ENCODE measurements around the gene CA10.

CA10 gene

DNA sequence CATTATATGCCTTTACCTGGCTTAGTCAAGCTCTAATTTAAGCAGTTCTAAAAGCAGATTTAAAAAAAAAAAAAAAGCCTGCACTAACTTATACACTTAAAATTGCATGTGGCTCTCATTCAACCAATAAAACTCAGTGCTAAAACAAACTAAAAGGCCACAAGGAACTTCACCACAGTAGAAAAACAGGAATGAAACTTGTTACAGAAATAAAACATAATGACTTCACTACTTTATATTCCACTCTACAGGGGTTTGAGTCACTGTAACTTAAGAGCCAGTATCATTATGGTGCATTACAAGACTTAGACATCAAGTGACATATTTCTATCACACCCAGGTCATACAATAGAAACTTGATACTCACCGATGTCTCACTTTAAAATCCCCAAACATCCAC is 11.1 kb downstream of the CA10 start:
- DNase-seq (ENCODE audit: low read depth): no peak

DNA sequence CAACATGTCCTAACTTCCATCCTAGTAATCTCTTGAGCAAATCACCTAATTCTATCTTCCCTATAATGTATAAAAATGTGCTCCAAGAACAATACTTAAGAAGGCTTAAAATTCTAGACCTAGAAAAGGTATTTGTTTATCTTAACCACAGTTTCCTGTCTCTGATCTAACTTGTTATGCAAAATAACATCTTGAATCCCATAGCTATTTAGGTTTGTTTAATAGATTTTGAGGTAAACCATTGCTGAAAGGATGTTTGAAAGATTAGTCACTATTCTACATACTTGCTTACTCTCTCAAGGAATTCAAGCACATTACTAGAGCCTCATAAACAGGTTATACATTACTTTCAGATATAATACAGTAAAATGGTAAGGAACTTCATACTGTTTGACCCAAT is 13.0 kb downstream of the CA10 start:
- no peak for DNase-seq (ENCODE audit: low read depth)

DNA sequence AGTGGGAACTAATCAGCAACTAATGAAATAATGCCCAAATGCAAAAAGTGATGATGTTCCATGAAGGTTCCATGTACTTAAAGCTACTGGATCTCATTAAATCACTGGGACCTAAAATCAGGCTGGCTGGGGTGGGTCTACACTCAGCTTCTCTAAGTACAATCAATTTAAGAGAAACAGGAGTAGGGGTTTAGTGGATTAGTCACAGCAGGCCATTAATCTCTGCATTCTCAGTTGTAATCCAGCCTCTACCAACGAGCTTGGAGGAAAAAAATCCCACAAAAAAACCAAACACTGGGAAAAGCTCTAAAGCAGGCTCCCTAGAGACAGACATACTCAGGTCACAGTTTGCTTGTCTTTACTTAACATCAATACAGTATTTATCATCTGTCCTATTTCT is 15.0 kb downstream of the CA10 start:
- DNase-seq (ENCODE audit: low read depth): no peak

DNA sequence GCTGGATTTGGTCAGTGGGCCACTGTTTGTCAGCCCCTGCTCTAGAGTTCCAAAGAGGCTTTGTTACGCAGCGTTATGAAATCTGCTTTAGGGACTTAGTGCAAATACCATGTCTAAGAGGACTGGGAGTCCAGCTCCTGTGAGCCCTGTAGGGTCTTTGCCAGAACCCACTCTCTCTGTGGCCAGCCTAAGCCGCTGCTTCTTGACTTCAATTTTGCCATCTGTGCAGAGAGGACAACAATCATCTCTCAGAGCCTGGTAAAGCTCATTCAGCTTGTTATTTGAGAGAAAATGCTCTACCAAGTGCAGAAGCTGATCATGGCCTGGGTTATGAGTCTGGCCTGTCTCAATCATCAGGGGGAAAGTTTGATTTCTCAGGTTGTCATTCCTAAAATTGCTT is 17.9 kb downstream of the CA10 start:
- DNase-seq (ENCODE audit: low read depth): no peak

DNA sequence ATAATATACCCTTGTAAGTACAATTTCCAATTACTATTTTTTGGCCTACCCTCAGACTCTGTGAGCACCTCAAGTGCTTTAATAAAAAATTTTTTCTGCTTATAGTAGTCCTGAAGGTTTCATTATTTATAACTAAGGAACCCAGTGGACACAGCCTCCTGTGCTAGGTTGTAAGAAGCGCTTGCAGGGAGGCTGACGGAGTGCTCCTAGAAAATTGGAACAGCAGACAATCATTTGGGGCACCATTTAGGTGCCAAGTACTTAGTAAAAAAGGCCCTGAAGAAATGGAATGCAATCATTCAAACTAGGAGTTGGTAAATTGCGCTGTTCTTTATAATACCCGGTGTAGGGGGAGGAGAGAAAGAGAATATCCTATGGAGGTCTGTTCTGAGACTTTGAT is 19.8 kb downstream of the CA10 start:
- no peak for DNase-seq (ENCODE audit: low read depth)

DNA sequence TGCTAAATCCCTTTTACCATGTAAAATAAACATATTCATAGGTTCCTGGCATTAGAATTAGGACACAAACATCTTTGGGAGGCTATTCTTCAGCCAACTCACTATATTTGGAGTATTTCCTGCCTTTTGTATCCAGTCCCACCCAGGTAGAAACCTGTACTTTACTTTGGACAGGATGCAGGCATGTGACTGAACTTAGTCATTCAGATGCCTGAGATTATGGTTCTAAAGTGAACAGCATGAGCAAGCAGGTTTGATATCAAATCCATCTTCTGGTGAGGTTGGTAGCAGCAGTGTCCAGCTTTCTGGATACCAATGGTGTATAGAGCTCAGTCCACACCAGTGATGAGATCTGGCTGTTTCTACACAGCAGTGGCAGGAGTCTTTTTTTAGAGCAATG is 20.2 kb downstream of the CA10 start:
- no peak for DNase-seq (ENCODE audit: low read depth)

DNA sequence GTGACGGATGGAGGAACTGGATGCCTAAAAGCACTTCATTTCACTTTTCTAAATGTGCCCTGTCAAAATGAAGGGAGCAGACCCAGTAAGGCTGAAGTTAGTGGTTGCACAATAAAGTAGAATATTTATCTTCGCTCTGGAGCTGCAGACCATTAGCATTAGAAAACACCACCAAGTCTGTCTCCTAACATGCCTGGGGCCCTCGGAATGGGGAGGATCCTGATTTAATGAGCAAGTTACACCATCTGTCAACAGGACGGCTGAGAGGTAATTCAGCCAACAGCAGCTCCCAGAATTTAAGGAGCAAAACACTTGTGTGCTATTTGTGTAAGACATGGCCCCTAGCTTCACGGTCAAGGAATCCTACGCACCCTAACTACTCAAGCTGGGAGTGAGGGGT is 22.3 kb downstream of the CA10 start:
- no peak for DNase-seq (ENCODE audit: low read depth)

DNA sequence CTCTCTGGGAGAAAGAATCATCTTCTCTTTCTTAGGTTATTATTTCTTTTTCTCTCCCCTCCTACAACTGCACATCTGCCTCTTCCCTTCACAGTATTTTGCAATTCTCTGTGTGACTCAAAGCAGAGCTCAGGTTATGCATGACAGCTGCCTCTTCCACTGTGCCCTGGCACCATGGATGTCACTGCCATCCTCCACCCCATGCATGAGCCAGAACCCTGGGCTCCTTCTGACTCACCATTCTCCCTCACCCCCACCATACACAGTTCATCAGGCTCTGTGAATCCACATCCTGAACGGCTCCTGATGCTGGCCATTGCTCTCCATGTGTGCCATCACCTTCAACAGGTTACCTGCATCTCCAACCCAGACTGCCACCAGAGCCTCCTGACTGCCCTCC is 23.9 kb downstream of the CA10 start:
- DNase-seq (ENCODE audit: low read depth): no peak

DNA sequence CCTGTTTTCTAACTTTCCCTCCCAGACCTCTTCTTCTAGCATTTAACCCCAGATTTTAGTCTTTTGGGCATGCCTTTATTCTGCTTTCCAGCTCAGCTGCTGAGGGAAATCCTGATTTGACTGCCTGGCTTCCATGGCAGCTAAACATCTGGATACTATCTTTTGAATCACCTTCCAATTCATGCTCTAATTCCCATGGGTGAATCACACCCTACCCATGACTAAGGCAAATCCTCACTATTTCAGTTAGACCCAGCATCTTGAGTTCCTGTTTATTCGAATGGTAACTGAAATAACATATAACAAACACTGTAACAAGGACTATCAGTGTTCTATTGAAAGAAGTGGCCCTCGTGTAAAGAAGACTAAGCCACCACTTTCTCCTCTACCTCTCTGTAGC is 29.8 kb downstream of the CA10 start:
- no peak for DNase-seq (ENCODE audit: low read depth)

DNA sequence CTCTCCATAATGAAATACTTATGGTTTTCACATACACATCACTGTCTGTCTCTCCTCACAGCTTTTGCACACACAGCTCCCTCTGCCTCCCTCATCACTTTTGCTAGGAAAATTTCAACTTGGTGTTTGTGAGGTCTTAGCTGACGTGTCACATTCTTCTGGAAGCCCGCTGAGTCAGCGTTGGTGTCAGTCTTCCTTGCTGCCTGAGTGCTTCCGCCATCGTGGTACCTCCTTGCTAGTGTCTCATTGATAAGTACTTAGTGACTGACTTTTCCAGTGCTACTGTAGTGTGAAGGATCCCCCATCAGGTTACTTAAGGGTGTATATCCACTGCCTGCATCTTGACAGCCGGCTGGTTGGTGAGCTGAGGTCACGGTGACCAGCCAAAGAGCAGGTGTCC is 33.5 kb downstream of the CA10 start:
- no peak for DNase-seq (ENCODE audit: low read depth)

DNA sequence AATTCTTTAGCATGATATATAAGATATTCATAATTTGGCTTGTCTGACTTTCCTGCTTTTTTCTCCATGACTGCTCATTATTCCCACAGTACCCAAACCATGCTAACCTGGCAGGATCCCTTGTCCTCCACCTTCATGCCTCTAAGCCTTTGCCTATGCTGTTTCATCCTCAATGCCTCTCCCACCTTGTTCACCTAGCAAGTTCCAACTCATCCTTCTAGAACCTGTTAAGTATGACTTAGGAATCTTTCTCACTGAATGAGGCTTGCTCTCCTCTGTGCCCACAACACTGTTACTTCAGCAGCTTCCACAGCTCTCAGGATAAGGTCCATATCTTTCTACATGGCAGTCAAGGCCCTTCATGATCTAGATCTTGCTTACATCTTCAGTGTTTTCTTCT is 34.0 kb downstream of the CA10 start:
- no peak for DNase-seq (ENCODE audit: low read depth)

DNA sequence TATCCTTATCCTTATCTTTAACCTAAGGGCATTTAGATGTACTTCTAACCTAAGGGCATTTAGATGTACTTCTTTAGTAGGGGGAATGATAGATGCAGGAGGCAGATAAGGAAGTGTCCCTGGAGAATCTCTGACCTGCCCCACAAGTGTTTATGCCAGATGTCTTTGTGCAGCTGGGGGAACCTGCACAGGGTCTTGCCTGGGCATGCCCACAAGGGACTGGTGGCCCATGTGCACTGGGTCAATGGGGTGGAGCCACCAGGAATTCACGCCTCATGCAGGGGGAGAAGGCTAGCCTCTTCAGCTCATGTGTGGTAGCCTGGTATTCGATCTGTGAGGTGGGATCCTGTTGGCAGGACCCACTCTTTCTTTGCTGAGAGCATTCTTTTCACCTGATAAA is 38.0 kb downstream of the CA10 start:
- DNase-seq (ENCODE audit: low read depth): no peak

DNA sequence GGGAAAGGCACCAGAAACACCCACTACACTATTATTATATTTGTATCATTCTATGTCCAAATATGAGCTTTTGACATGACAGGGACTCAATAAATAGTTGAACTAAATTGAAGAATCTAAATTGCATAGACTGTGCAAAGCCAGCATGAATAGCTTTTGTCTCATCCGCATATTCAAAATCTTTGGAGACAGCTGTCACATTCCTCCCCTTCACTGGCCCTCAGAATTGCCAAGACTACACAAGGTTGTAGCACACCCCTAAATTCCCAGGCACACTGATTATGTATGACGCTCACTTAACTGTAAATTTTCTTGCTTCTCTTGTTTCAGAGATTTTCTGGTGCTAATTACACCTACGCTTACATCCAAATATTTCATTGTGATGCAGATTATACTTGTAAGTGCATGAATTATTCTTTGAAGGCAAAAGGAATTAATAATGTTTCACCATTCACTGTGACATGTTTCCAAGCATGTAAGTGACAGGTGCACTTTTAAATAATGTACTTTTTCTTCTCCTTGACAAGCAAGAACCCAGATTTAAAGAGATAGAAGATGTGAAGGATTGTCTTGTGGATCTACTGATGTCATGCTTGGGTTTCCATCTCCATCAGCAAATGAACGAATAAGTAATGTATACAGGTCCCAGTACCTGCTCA is 47.5 kb downstream of the CA10 start:
- no peak for DNase-seq (ENCODE audit: low read depth)

DNA sequence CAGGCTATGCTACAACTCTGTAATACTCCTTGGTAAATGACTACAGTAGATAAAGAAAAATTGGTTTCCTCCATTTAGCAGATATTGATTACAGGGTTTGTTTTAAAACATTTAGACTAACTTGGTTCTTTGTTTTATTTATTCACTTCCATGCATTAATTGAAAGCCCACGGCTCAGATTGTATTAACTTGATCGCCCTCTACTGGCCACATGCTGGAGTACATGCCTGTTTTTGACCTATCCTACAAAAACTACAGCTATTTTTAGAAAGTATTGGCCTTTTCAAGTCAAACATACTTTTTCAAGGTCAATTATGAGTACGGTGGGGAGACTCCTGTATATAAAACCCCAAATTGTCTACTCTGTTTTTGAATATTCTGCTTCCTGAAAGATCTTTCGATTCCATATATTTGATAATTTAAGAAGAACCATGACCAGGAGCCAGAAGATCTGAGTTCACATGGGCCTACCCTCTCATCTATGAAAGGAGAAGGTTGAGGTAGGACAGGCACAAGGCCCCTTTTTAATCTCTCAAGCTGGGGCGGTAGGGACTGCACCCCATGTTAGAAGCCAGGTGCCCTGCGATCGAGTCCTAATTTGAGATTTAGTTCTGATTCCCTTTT is 51.8 kb downstream of the CA10 start:
- DNase-seq (ENCODE audit: low read depth): peak; percentile 11

DNA sequence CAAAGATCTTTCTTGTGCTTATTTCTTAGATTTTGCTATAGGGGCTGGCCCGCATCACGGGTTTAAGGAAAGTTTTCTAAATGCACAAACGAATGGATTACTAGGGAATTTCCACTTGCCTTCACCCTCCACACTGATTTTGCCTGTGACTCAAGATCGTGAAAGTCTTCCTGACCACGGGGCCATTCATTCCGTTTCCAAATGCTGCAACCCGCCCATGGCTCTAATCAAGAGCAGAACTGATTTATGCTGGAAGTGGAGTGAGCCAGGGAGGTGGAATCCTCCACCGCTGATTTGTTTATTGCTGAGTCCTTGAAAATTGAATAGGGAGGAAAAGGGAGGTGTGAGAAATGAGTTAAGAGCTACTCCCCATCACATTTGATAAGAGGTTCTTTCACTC is 52.4 kb downstream of the CA10 start:
- DNase-seq (ENCODE audit: low read depth): no peak

DNA sequence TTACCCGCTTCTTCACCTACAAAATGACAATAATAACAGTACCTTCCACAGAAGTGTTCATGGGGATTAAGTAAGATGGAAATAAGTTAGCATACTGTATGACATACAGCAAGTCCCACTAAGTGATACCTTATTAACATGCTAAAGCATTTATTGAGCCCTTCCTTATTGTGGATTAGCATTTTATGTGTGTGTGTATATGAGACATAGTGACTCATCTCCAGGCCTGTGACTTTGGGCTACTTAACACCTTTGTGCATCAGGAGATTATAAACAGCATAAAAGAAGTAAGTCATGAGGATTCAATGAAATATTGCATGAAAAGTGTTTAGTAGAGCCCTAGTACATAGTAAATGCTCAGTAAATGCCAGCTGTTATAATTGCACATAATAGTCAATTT is 52.9 kb downstream of the CA10 start:
- no peak for DNase-seq (ENCODE audit: low read depth)

DNA sequence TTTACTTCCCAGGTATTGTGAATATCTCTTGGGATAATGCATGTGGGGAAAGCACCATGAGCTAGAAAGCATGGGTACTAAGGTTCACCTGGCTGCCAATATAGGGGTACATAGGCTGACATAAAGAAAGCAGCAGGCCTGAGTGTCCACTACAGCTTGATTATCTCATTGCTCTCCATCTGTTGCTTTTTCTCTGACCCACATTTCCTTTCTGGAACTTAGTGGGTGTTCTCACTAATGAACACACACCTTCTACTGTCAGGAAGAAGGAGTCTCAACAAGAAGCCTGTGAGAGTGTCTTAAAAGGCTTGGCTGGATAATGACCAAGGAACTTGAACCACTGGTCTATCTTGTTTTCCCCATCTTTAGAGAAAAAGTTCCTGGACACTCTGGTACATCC is 62.5 kb downstream of the CA10 start:
- no peak for DNase-seq (ENCODE audit: low read depth)

DNA sequence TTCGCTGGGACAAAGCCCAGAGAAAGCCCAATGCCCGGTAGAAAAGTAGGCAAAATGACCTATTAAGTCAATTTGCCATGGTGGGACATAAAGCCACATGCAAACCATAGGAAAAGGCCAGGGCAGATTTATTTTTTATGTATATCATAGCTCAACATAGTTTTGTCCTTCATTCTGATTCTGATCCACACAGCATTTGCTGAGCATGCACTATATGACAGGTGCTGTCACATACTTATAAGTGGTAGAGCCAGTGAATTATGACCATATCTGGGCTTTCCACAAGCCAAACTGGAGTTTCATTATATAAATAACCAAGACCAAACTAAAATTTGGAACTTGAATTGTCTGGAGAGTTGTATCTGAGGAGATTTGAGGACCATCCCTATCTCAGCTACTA is 74.3 kb downstream of the CA10 start:
- no peak for DNase-seq (ENCODE audit: low read depth)

DNA sequence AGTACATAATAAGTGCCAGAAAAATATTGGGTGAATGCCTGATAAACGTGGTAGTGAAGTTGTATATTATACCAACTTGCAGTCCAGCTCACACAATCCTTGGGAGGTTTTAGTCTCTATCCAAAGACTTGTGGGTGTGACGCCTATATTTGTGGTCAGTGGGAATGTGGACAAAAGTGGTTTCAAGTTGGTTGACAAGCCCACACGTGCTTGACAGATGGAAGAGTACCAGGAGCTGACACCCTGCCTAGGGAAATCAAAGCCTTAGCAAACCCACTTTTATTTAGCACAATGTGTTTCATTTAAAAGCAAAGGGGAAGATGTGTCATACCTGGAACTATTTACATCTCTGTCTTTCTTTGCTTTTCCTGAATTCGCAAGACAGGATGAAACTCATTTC is 79.0 kb downstream of the CA10 start:
- no peak for DNase-seq (ENCODE audit: low read depth)

DNA sequence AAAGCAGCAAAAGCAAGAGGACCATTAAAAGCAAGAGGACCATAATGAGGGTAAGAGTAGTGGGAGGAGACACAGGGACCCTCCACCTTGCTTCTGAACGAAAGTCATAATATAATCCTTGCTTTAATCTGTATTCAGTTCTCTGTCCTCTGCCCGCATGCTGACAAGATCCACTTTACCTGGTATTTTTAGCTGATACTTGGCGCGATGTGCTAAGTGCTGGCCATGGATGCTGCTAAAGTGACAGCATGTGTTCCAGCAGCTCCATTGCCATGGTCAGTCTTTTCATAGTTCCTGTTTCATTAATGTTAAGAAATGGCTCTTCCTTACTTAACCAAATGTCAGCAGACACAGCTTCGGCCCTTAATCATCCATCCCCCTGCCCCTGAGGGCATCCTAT is 86.8 kb downstream of the CA10 start:
- no peak for DNase-seq (ENCODE audit: low read depth)

DNA sequence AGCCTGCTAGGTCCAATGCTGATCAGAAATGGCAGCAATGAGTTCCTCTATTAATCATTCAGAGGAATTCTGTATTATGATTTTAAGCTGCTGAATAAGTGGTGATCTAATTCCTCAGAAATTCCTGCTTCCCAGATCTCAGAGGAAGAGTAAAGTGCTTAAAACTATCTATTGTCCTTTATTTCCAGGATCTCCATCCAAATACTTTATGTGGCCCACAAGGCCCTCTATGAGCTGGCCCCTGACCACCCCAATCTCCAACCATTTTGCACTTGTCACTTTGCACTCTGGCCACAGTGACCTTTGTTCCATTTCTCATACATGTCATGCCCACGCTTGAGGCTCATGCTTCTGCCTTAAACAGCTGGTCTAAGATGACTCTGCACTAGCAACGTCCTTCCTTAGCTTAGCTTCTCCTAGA is 93.7 kb downstream of the CA10 start:
- no peak for DNase-seq (ENCODE audit: low read depth)

DNA sequence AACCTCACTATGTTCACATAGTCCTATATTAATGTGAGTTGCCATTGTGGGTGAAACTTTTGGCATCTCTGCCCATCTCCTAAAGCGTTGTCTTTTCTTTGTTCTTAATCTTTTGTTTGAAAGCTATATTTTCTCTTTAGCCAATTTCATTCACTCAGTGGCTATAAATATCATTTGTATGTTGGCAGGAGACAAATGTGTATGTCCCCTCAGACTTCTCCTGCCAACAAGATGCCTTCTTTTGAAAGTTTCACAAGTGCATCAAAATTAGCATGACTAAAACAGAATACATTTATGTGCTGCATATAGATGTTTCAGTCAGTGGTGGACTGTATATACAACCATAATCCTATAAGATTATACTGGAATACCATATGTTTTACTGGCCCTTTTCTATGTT is 109.0 kb downstream of the CA10 start:
- no peak for DNase-seq (ENCODE audit: low read depth)

DNA sequence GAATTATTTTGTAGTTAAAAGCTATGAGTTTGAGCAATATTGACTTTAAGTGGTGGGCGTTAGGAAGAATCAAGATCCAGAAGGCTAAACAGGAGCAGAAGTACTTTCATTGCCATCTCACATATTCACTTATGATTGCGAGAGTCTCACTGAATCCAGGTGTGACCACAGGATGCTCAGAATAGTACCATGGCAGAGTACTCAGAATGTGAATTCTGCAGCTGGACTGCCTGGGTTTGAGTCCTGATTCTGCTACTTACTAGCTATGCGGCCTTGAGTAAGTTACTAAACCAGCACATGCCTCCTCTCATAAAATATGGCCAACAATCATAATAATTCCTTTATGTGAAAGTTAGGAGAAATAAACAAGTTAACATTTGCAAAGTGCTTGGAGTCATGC is 109.5 kb downstream of the CA10 start:
- DNase-seq (ENCODE audit: low read depth): no peak

DNA sequence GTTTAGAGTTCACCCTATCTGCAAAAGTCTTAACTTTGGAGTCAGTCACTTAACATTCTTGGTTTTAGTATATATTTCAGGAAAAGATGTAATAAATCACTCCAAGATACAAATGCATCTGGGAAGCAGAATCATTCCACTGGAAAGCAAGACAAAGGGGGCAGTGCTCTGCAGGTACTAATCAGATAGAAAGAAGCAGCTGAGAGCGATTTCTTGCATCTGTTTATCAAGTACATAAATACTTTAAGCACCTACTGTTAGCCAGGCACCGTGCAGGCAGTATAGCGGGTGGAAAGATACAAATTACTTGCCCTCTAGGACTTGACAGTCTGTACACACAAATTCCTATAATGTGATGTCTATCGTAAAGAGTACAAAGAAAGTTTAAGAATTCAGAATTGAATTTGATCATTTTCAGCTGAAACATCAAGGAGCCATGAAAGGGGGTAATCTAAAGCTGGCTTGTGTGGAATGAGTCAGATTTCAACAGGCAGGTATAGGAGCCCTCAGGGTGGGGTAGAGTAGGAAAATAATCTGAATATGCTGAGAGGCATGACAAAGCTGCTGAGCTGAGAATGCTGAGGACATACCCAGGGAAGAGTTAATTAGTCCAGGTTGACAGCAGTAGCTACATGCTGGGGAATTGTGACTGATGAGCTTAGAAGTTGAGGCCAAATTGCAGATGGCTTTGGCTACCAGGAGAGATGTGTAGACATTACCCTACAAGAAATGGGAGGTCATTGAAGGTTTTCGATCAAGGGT is 110.2 kb downstream of the CA10 start:
- DNase-seq (ENCODE audit: low read depth): no peak
